Measurements from ENCODE around the gene FES. TPM values are rescaled to one million over a fixed set of nuclear protein-coding genes. Genes with fewer than 3 reads are reported as not detected.

FES gene
- total RNA-seq, 6 experiments from 2014 or later: 0.41 to 1.4 (median 1.1) TPM

GRCh38 chr15:90911906-90912769 lies 27.8 kb downstream of the FES start:
- H3K9me3 Mint-ChIP-seq: no peaks in the 10 kb centered on the region
- no peaks in the 10 kb centered on the region for H3K27me3 Mint-ChIP-seq (ENCODE audit: insufficient read depth)
- no peak for DNase-seq
- TF ChIP-seq CTCF (IDR thresholded peaks at IDR 0.05): no peak
- no peak overlapping the region for H3K27ac Mint-ChIP-seq
- H3K4me1 Mint-ChIP-seq (ENCODE audit: low read depth): no peaks in the 10 kb centered on the region
- no peak overlapping the region for H3K4me3 Mint-ChIP-seq
- peaks cover 7% of the 10 kb centered on the region; the same call in 1 of the 2 replicates for H3K36me3 Mint-ChIP-seq (ENCODE audit: low read depth)

- no peaks in the 10 kb centered on the region for H3K27me3 Mint-ChIP-seq (ENCODE audit: insufficient read depth)
- DNase-seq: no peak
- H3K4me3 Mint-ChIP-seq: no peak overlapping the region
- H3K9me3 Mint-ChIP-seq: no peaks in the 10 kb centered on the region
- H3K27ac Mint-ChIP-seq: no peak overlapping the region
- no peak for TF ChIP-seq CTCF (IDR thresholded peaks at IDR 0.05)
- no peaks in the 10 kb centered on the region for H3K4me1 Mint-ChIP-seq (ENCODE audit: low read depth)
- peaks cover 7% of the 10 kb centered on the region; the same call in 1 of the 2 replicates for H3K36me3 Mint-ChIP-seq (ENCODE audit: low read depth)
These were observed 28.4 kb downstream of the FES start for GRCh38 chr15:90912770-90913075.

- no peaks in the 10 kb centered on the region for H3K27me3 Mint-ChIP-seq (ENCODE audit: insufficient read depth)
- DNase-seq: no peak
- no peaks in the 10 kb centered on the region for H3K9me3 Mint-ChIP-seq
- no peak overlapping the region for H3K27ac Mint-ChIP-seq
- no peaks in the 10 kb centered on the region for H3K4me1 Mint-ChIP-seq (ENCODE audit: low read depth)
- no peak for TF ChIP-seq CTCF (IDR thresholded peaks at IDR 0.05)
- H3K36me3 Mint-ChIP-seq (ENCODE audit: low read depth): peaks cover 12% of the 10 kb centered on the region
- no peak overlapping the region for H3K4me3 Mint-ChIP-seq
These were observed 29.2 kb downstream of the FES start for GRCh38 chr15:90913398-90913944.

GRCh38 chr15:90914305-90915080 lies 30.2 kb downstream of the FES start:
- TF ChIP-seq CTCF (IDR thresholded peaks at IDR 0.05): no peak
- Mint-ChIP-seq H3K4me1 (ENCODE audit: low read depth) (no peaks in the 10 kb centered on the region), H3K27ac (no peak overlapping the region), H3K9me3 (no peaks in the 10 kb centered on the region), H3K36me3 (ENCODE audit: low read depth) (peaks cover 12% of the 10 kb centered on the region), H3K27me3 (ENCODE audit: insufficient read depth) (no peaks in the 10 kb centered on the region), H3K4me3 (no peak overlapping the region)
- DNase-seq: no peak

GRCh38 chr15:90915216-90915807 lies 31.0 kb downstream of the FES start:
- Mint-ChIP-seq H3K27ac (no peak overlapping the region), H3K4me1 (ENCODE audit: low read depth) (no peaks in the 10 kb centered on the region), H3K36me3 (ENCODE audit: low read depth) (peaks cover 12% of the 10 kb centered on the region), H3K27me3 (ENCODE audit: insufficient read depth) (no peaks in the 10 kb centered on the region), H3K4me3 (no peak overlapping the region), H3K9me3 (no peaks in the 10 kb centered on the region)
- DNase-seq: no peak
- no peak for TF ChIP-seq CTCF (IDR thresholded peaks at IDR 0.05)

All from HFFc6 (cell line).